ENCODE data around the gene KRT77.
"Not testable (repeated sequence)": the region's sequence is repeated elsewhere in the genome, so short reads cannot be mapped to it uniquely, and the experiment has no call there.

KRT77 gene

GRCh38 chr12:52722680-52723079 is 19.4 kb upstream of the KRT77 start:
- DNase-seq (ENCODE audit: low spot score), result no peak
- FAIRE-seq, result no peak

GRCh38 chr12:52721838-52722470 is 18.6 kb upstream of the KRT77 start:
- FAIRE-seq (no peak), DNase-seq (ENCODE audit: low spot score) (no peak)

GRCh38 chr12:52720365-52720886 is 17.1 kb upstream of the KRT77 start:
- no peak for FAIRE-seq
- DNase-seq (ENCODE audit: low spot score), result no peak

- DNase-seq (ENCODE audit: low spot score) (no peak), FAIRE-seq (no peak)
Measured at GRCh38 chr12:52716061-52716460, 12.7 kb upstream of the KRT77 start.

- DNase-seq (ENCODE audit: low spot score) (no peak), FAIRE-seq (no peak)
Measured at GRCh38 chr12:52715416-52715815, 12.1 kb upstream of the KRT77 start.

- FAIRE-seq (no peak), DNase-seq (ENCODE audit: low spot score) (no peak)
Measured at GRCh38 chr12:52714887-52715281, 11.6 kb upstream of the KRT77 start.

GRCh38 chr12:52713960-52714886 is 10.9 kb upstream of the KRT77 start:
- DNase-seq (ENCODE audit: low spot score) (peak; percentile 57), FAIRE-seq (peak; percentile 90)

- not testable (repeated sequence) for FAIRE-seq; DNase-seq (ENCODE audit: low spot score)
Measured at GRCh38 chr12:52712122-52712521, 8.8 kb upstream of the KRT77 start.

- DNase-seq (ENCODE audit: low spot score) (no peak), FAIRE-seq (no peak)
Measured at GRCh38 chr12:52710730-52711129, 7.4 kb upstream of the KRT77 start.

- DNase-seq (ENCODE audit: low spot score) (no peak), FAIRE-seq (no peak)
Measured at GRCh38 chr12:52708010-52708409, 4.7 kb upstream of the KRT77 start.

- FAIRE-seq, result no peak
- DNase-seq (ENCODE audit: low spot score), result no peak
Measured at GRCh38 chr12:52704464-52704863, 1.1 kb upstream of the KRT77 start.

GRCh38 chr12:52703878-52704277 is 554 bp upstream of the KRT77 start:
- no peak for FAIRE-seq
- DNase-seq (ENCODE audit: low spot score), result no peak

- DNase-seq (ENCODE audit: low spot score) (no peak), FAIRE-seq (peak; percentile 87)
Measured at GRCh38 chr12:52702338-52702737, 986 bp downstream of the KRT77 start.

- FAIRE-seq (no peak), DNase-seq (ENCODE audit: low spot score) (no peak)
Measured at GRCh38 chr12:52701281-52701680, 2.0 kb downstream of the KRT77 start.

GRCh38 chr12:52699960-52700359 is 3.4 kb downstream of the KRT77 start:
- DNase-seq (ENCODE audit: low spot score), result no peak
- no peak for FAIRE-seq

GRCh38 chr12:52699373-52699772 is 4.0 kb downstream of the KRT77 start:
- no peak for FAIRE-seq
- DNase-seq (ENCODE audit: low spot score), result no peak

- no peak for DNase-seq (ENCODE audit: low spot score)
Measured at GRCh38 chr12:52698651-52699340, 4.5 kb downstream of the KRT77 start.

GRCh38 chr12:52697058-52697582 is 6.2 kb downstream of the KRT77 start:
- no peak for FAIRE-seq
- no peak for DNase-seq (ENCODE audit: low spot score)

More at GRCh38 chr12:52698651-52699340, 4.5 kb downstream of the KRT77 start:
- FAIRE-seq, result no peak

GRCh38 chr12:52696588-52696987 is 6.7 kb downstream of the KRT77 start:
- FAIRE-seq, result no peak
- DNase-seq (ENCODE audit: low spot score), result no peak

GRCh38 chr12:52695039-52695438 is 8.3 kb downstream of the KRT77 start:
- DNase-seq (ENCODE audit: low spot score) (no peak), FAIRE-seq (peak; percentile 5)

GRCh38 chr12:52694151-52694550 is 9.2 kb downstream of the KRT77 start:
- DNase-seq (ENCODE audit: low spot score) (no peak), FAIRE-seq (no peak)

- no peak for DNase-seq (ENCODE audit: low spot score)
- FAIRE-seq, result no peak
Measured at GRCh38 chr12:52693261-52693660, 10.1 kb downstream of the KRT77 start.

All from urothelium cell line (cell line).